Activated CD4-positive, alpha-beta T cell treated with anti-CD3 and anti-CD28 coated beads for 1 hour (primary cell): Measurements from ENCODE around the gene S100A7.
A peak's percentile ranks its signal among the peaks of the same experiment; 100 is the strongest.

Experiments used
- DNase-seq: peaks from one replicate; pipeline ENCODE4 v3.0.0-alpha.2; 2020

Gene S100A7

DNA sequence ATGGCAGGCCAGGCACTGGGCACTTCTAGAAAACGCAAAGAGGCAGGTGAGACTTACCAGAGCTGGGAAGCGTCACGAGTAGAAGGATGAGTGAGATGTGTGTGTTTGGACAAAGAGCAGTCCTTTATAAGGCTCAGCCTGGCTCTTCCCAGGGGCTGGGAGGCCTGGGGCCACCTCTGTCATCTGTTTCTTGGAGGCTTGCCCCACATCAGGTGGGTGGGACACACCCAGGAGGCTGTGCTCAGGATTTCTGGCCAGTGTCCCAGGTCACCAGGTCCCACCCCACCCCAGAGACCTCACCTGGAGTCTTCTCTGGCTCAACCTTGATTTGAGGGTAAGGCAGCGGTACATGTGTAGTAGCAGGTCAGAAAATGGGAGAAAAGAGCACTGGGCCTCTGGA, at the start of gene S100A7:
S100A7 (minus strand) TSS at position 101 of the 400 bp plus-strand sequence. CDS start 1,638 bp downstream, outside the sequence.
- no peak for DNase-seq

- DNase-seq, result peak; percentile 43
Observed at GRCh38 chr1:153509729-153510354, 49.4 kb upstream of the S100A7 start.

GRCh38 chr1:153509036-153509435, 48.6 kb upstream of the S100A7 start:
- DNase-seq, result no peak

DNA sequence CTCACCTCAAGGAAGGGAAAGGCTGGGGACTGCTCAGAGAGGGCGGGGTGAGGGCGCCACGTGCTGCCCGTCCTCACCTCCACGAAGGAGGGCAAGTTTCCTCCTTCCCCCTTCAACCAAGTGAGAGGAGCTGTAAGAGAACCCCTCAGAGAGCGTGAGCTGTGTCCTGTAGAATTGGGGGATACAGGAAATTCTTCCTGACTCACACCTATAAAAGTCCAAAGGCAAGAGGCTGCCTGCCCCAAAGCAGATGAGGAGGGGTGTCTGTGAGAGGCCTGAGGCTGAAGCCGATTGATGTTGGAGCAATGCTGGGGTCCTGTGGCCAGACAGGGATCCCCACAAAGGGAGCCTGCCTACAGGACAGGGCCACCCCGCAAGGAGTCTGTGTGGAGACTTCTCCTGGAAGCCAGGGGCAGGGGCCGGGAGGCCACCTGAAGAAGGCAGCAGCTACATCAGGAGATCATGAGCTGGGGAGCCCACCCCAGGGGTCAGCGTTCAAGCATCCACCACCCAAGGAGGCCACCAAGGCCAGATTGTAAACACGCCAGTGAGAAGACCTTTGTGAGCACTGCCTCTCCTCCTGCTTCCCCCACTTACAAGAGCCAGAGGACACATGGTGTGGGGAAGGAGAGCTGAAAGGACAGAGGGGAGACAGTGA, 47.6 kb upstream of the S100A7 start:
- DNase-seq, result no peak

DNA sequence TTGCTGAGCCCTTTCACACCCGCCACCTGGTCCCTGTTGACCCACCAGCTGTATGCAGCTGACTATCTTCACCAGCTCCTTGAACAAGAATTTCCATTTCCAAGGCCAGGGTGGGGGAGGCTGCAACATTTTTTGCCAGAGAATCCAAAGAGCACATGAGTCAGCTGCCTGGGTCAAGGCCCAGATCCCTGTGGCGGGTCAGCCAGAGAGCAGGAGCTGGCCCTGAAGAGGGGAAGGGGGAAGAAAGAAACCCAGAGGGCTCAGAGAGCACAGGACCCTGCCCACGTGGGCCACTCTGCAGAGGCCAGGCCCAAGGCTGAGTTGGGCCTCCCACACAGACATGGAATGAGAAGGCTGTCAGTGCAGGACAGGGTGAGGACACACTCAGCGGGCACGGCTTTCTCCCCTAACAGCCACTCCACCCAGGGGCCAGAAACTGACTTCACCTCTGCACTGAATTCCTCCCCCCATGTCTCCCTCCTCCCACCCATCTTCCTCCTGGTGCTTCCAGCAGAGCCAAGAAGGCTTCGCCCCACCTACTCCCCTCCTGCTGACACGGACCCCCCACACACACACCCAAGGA, 46.5 kb upstream of the S100A7 start:
- DNase-seq, result no peak

DNA sequence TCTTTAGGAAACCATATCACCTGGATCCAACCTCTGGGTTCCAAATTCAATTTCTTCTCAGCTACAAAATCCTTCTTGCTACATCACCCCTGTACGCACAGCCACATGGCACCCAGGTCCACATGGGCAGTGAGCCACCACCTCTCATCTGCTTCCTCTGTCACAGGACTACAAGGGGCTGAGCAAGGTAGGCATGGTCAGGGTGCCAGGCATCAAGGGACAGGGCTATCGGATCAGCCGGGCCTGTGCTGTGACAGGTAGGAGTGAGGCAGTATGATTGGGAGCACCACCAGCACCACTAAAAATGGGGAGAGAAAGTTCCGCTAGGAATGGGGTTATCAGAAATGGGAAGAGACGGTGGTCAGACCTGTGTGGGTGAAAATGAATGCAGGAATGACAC, 45.9 kb upstream of the S100A7 start:
- no peak for DNase-seq

DNA sequence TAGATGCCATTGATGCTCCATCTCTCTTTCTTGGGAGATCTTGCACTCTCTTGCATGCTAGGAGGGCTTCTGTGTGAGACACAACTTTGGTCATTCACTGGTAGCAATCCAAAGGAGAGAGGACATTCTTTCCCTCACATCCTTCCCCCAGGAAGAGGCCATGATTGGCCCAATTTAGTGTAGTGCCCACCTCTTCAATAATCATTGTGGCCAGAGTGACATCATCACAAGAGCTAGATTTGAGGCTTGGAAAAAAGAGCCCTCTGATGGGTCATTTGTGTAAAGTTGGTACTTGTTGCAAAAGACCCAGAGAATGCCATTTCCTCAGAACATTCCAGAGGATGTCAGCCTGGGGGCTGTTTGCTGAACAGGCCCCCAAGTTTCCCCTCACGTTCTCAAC, 45.1 kb upstream of the S100A7 start:
- DNase-seq, result no peak

GRCh38 chr1:153503766-153504165, 43.3 kb upstream of the S100A7 start:
- no peak for DNase-seq

GRCh38 chr1:153498746-153499145, 38.3 kb upstream of the S100A7 start:
- DNase-seq, result no peak

DNA sequence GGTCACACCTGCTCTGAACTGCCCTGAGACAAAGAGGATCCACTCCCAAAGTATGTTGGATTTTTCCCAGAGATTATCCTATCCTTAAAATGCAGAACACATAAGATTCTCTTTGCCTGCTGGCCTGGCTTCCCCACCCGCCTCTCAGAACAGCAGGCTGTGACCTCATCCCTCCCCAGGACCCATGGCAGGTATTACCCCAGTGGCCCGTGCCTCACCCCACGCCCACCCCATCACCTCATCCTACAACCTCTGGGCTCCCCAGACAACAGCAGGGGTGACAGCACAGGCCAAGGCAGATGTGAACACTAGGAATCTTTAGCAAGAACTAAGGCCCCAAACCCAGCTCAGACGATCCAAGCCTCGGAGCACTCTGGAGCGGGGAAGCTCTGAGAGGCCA, 35.1 kb upstream of the S100A7 start:
- no peak for DNase-seq

GRCh38 chr1:153494976-153495535, 34.6 kb upstream of the S100A7 start:
- peak; percentile 53 for DNase-seq

DNA sequence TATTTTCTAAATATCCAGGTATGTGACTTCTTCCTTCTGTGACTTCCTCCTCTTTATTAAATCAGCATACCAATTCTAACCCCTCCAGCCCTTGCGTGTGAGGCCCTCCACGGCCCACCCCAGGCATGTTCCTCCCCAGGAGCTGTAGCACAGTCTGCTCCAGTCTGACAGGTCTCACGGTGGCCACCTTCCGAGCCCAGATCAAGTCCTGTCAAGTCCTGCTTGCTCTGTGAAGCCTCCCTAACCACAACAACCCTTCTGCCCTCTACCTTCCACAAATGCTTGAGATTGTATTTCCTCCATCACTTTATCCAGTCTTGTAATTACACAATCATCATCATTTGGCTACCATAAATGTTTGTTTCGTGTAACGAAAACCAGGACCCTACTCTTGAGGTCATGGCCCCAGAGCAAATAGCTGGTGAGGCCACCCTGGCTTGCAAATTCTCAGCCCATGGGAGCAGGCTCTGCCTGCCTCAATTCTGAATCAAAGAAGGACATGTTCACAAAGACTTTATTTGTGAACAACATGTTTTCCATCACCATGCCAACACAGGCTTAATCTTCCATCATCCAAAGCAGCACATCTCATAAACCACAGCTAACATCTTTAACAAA, 33.0 kb upstream of the S100A7 start:
- no peak for DNase-seq

DNA sequence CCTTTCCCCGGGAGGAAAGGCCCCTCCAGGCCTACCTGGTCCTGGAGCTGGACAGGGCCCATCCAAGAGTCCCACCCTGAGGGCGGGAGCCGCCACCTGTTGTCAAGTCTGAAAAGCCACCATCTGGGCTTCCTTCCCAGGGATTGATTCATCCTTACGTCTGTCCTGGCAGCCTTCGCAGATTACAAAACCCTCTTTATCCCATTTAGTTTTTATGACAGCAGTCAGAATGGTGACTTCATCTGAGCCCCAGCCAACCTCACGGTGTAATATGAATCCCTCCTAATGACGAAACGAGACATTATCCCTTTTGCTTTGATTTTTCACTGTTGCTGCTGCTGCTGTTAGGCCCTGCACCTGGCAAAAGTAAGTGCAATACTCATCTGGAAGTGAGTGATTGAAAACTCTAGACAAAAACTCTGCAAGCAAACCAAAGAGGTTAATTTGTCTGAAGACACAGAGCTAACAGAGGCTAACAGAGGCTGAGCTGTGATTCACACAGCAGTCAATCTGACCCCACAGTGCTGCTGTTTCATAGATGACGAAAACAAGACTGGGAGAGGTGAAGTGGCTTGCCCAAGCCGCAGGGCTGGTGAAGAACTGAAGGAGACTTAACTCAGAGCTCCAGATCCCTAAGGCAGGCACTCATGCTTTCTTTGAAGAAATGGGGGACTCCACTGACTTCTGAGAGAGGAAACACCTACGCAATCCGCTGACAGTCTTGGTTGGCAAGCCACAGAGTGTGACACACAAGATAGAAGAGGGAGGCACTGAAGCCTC, 30.0 kb upstream of the S100A7 start:
- no peak for DNase-seq

GRCh38 chr1:153488731-153489130, 28.3 kb upstream of the S100A7 start:
- no peak for DNase-seq

DNA sequence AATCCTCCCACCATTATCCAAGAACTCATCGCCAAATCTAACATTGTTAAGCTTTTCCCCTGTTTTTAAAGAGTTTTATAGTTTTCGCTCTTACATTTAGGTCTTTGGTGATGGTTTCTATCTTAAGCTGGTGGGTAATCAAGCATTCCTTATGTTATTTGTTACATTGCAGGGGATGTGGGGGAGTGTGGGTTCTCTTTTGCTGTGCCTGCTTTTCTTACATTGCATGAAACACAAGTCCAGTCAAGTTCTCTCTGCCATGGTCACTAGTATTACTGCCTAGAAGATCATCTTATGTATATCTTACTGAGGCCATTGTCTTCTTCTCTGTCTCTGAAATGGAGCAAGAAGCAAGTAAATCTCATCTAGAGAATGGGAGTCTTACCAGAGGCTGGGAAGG, 27.3 kb upstream of the S100A7 start:
- DNase-seq, result no peak

- DNase-seq, result no peak
Observed at GRCh38 chr1:153485863-153486262, 25.4 kb upstream of the S100A7 start.

GRCh38 chr1:153483776-153484175, 23.3 kb upstream of the S100A7 start:
- DNase-seq, result no peak

GRCh38 chr1:153481124-153481523, 20.7 kb upstream of the S100A7 start:
- DNase-seq, result no peak

DNA sequence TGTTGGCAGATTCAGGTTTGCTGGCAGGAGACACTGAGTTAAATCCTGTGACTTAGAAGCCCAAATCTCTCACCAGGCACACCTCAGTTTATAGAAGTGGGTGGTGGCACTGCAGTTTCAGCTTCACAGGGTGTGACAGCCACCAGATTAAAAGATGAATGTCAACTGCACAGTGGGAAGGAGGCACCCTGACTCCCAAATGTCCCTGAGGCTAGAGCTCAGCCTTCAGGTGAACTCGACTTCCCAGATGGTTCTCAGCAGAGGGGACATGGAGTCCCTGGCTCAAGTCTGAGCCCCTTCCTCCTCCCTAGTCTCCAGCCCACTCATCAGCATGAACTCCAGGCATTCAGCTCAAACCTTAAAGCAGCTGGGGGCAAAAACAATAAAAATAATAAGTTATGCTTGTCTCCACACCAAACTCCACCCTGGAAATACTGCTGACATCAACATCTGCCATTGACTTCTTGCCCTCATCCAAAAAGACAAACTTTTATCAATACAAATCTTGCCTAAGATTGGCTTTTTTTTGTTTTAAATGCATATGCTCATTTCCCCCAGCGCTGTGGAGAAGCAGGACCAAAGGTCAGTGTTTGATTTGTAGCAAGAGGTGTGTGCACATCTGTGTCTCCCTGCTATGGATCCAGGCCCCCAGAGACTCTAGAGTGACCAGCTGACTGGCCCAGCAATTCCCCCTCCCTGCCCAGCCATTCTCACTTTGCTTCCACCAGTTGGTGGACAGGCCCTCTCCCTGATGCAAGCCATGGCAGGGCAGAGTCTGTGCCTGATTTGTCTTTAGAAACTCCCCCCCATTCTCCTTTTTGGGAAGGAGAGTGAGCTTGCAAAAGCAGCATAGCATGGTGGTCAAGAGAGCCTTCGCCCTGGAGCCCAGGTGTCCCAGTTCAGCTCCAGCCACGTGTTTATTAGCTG, 18.5 kb upstream of the S100A7 start:
- DNase-seq, result no peak

- DNase-seq, result no peak
Observed at GRCh38 chr1:153478047-153478691, 17.7 kb upstream of the S100A7 start.

- DNase-seq, result no peak
Observed at GRCh38 chr1:153476491-153477093, 16.1 kb upstream of the S100A7 start.
